Measurements from ENCODE around the gene KCNN3.
"Not testable (repeated sequence)": the region's sequence is repeated elsewhere in the genome, so short reads cannot be mapped to it uniquely, and the experiment has no call there.

GRCh38 chr1:154670310-154671270, 199.5 kb downstream of the KCNN3 start:
- TF ChIP-seq POLR2A (IDR thresholded peaks at IDR 0.05); CTCF (IDR thresholded peaks at IDR 0.05 in 4 of 5, conservative IDR thresholded peaks at IDR 0.05 in 1 of 5): not testable (repeated sequence)
